Esophagus (tissue), 2 donors: Measurements from ENCODE around the gene SIK3. TPM values are rescaled to one million over a fixed set of nuclear protein-coding genes. Genes with fewer than 3 reads are reported as not detected.

Experiments
- H3K27ac ChIP-seq, 2 donors: one replicate each; pipeline ENCODE4 v1.5.1; 2013; ENCODE audit warnings: low read depth in 2 of 2, mild to moderate bottlenecking in 2 of 2, inconsistent platforms in 1 of 2, low read length in 1 of 2, moderate library complexity in 1 of 2
- H3K27me3 ChIP-seq, 2 donors: one replicate each; pipeline ENCODE4 v1.6.1; 2013; ENCODE audit warnings: low read length in 2 of 2, control low read depth in 1 of 2, mild to moderate bottlenecking in 1 of 2; ENCODE audit not compliant: insufficient read depth in 2 of 2, control insufficient read depth in 1 of 2
- H3K36me3 ChIP-seq, 2 donors: one replicate each; pipeline ENCODE4 v1.6.1; 2013; ENCODE audit warnings: low read length in 1 of 2; ENCODE audit not compliant: control insufficient read depth in 2 of 2, insufficient read depth in 2 of 2
- H3K4me1 ChIP-seq, 2 donors: one replicate each; pipeline ENCODE4 v1.6.1; 2013; ENCODE audit warnings: low read length in 1 of 2; ENCODE audit not compliant: control insufficient read depth in 2 of 2, insufficient read depth in 2 of 2
- H3K4me3 ChIP-seq, 2 donors: one replicate each; pipeline ENCODE4 v1.5.1; 2013; ENCODE audit warnings: low read length in 2 of 2, mild to moderate bottlenecking in 2 of 2, low read depth in 1 of 2, moderate library complexity in 1 of 2
- H3K9me3 ChIP-seq, 2 donors: one replicate each; pipeline ENCODE4 v1.6.1; 2013; ENCODE audit warnings: mild to moderate bottlenecking in 2 of 2, low read depth in 1 of 2, low read length in 1 of 2, moderate library complexity in 1 of 2; ENCODE audit not compliant: control insufficient read depth in 2 of 2, insufficient read depth in 1 of 2
- WGBS, 2 donors: extraction: QIAGEN DNeasy Blood & Tissue Kit; methylation state at CpG; one replicate each; pipeline ENCODE4 v1.1.7; 2013; 5-methylcytosine and 5-hydroxymethylcytosine counted together
- polyA plus RNA-seq, 2 donors: library from polyadenylated mRNA; stranded (reverse); fragments of 200-250 nt; gene quantifications; one replicate each; pipeline ENCODE4 v1.2.3, GENCODE V29; 2013
- donor health status: healthy with polysubstance abuse.
- donor health status: Bipolar disorder and iron deficiency.

SIK3 gene
- polyA plus RNA-seq, 2 donors, result 6.4 to 7.0 TPM

GRCh38 chr11:117070016-117070415 is 28.2 kb downstream of the SIK3 start:
- no peaks in the 10 kb centered on the region for H3K9me3 ChIP-seq
- H3K36me3 ChIP-seq, result no peaks in the 10 kb centered on the region
- no peaks in the 10 kb centered on the region for H3K4me1 ChIP-seq
- H3K4me3 ChIP-seq, result no peak overlapping the region
- no peak overlapping the region for H3K27ac ChIP-seq
- 50 to 89% methylated on average over 1 of the region's 1 CpG for WGBS, 2 donors
- no peaks in the 10 kb centered on the region for H3K27me3 ChIP-seq

DNA sequence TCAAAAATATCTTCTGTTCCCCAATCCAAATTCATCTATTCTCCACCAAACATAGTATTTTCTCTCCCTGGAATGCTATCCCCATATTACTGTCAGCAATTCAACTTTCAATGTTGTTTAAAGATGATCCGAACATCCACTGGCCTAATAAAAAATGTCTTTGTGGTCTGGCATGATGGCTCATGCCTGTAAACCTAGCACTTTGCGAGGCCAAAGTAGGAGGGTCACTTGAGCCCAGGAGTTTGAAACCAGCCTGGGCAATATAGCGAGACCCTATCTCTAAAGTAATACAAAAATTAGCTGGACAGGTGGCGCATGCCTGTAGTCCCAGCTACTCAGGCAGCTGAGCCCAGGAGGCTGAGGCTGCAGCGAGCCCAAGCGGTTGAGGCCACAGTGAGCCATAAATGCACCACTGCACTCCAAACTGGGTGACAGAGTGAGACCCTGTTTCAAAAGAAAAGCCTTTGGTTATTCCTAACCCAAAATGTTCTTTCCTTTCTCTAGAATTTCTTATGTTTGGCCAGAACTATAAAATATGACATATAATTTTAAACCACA is 29.8 kb downstream of the SIK3 start:
- no peaks in the 10 kb centered on the region for H3K4me1 ChIP-seq
- 94 to 96% methylated on average over 6 of the region's 6 CpGs for WGBS, 2 donors

GRCh38 chr11:117066959-117067358 is 31.3 kb downstream of the SIK3 start:
- 90 to 97% methylated on average over 2 of the region's 2 CpGs for WGBS, 2 donors
- Histone ChIP-seq H3K4me1 (no peaks in the 10 kb centered on the region), H3K9me3 (no peaks in the 10 kb centered on the region), H3K27ac (no peak overlapping the region), H3K36me3 (no peaks in the 10 kb centered on the region), H3K27me3 (no peaks in the 10 kb centered on the region), H3K4me3 (no peak overlapping the region)

More for the DNA sequence above, 29.8 kb downstream of the SIK3 start:
- Histone ChIP-seq H3K36me3 (no peaks in the 10 kb centered on the region), H3K9me3 (no peaks in the 10 kb centered on the region), H3K27ac (no peak overlapping the region), H3K4me3 (no peak overlapping the region), H3K27me3 (no peaks in the 10 kb centered on the region)

GRCh38 chr11:117064275-117064674 is 34.0 kb downstream of the SIK3 start:
- WGBS, 2 donors, result 56 to 73% methylated on average over 1 of the region's 1 CpG
- Histone ChIP-seq H3K27ac (no peak overlapping the region), H3K36me3 (no peaks in the 10 kb centered on the region), H3K4me3 (no peak overlapping the region), H3K4me1 (no peaks in the 10 kb centered on the region), H3K9me3 (no peaks in the 10 kb centered on the region), H3K27me3 (no peaks in the 10 kb centered on the region)

DNA sequence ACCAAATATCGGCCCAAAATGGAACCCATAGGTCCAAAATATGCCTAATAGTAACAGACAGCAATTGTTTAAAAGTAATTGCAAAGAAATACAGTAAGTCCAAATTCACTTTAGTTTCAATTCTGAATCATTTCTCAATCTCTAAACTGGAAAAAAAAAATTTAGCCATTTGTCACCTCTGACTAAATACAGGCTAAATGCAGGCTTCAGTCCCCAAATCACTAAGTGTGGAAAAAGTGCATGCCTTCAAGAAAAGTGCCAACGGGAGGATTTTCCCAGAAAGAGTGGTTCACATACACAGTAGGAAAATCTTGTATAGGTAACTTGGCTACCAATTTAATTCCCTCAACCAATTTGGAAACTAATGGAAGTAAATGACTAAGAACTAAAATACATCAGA is 35.7 kb downstream of the SIK3 start:
- Histone ChIP-seq H3K36me3 (no peaks in the 10 kb centered on the region), H3K27me3 (no peaks in the 10 kb centered on the region), H3K27ac (no peak overlapping the region), H3K4me3 (no peak overlapping the region), H3K9me3 (no peaks in the 10 kb centered on the region), H3K4me1 (no peaks in the 10 kb centered on the region)
- WGBS, 2 donors, result 85 to 88% methylated on average over 2 of the region's 2 CpGs

- H3K27ac ChIP-seq, result no peak overlapping the region
- no peaks in the 10 kb centered on the region for H3K9me3 ChIP-seq
- H3K36me3 ChIP-seq, result no peaks in the 10 kb centered on the region
- 96 to 97% methylated on average over 5 of the region's 5 CpGs for WGBS, 2 donors
- H3K4me1 ChIP-seq, result no peaks in the 10 kb centered on the region
- H3K27me3 ChIP-seq, result no peaks in the 10 kb centered on the region
- H3K4me3 ChIP-seq, result no peak overlapping the region
Observed at GRCh38 chr11:117061256-117061655, 37.0 kb downstream of the SIK3 start.

DNA sequence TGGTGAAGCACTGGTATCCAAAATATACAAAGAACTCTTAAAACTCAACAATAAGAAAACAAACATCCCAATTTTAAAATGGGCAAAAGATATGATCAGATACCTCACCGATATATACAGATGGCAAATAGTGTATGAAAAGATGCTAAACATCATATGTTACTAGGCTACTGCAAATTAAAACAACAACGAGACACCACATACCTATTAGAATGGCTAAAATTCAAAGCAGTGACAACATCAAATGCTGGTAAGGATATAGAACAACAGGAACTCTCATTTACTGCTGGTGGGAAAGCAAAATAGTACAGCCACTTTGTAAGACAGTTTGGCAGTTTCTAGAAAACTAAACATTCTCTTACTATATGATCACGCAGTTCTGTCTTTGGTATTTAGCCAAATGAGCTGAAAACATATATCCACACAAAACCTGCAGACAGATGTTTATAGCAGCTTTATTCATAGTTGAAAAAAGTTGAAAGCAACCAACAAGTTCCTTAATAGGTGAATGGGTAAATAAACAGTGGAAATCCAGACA is 38.5 kb downstream of the SIK3 start:
- Histone ChIP-seq H3K27ac (no peak overlapping the region), H3K4me3 (no peak overlapping the region), H3K27me3 (no peaks in the 10 kb centered on the region), H3K36me3 (no peaks in the 10 kb centered on the region), H3K9me3 (no peaks in the 10 kb centered on the region), H3K4me1 (no peaks in the 10 kb centered on the region)
- 72 to 76% methylated on average over 3 of the region's 3 CpGs for WGBS, 2 donors

- H3K9me3 ChIP-seq, result no peaks in the 10 kb centered on the region
- H3K27ac ChIP-seq, result no peak overlapping the region
- 57 to 69% methylated on average over 4 of the region's 4 CpGs for WGBS, 2 donors
- H3K36me3 ChIP-seq, result no peaks in the 10 kb centered on the region
- H3K27me3 ChIP-seq, result no peaks in the 10 kb centered on the region
- H3K4me1 ChIP-seq, result no peaks in the 10 kb centered on the region
- no peak overlapping the region for H3K4me3 ChIP-seq
Observed at GRCh38 chr11:117058761-117059261, 39.4 kb downstream of the SIK3 start.

- no peaks in the 10 kb centered on the region for H3K9me3 ChIP-seq
- no peaks in the 10 kb centered on the region for H3K36me3 ChIP-seq
Observed at GRCh38 chr11:117057727-117058126, 40.5 kb downstream of the SIK3 start.

GRCh38 chr11:117057317-117057716 is 40.9 kb downstream of the SIK3 start:
- H3K27me3 ChIP-seq, result no peaks in the 10 kb centered on the region
- H3K36me3 ChIP-seq, result no peaks in the 10 kb centered on the region
- H3K4me1 ChIP-seq, result no peaks in the 10 kb centered on the region
- no peak overlapping the region for H3K27ac ChIP-seq
- WGBS, 2 donors, result 91 to 94% methylated on average over 5 of the region's 5 CpGs
- H3K4me3 ChIP-seq, result no peak overlapping the region
- no peaks in the 10 kb centered on the region for H3K9me3 ChIP-seq

More at GRCh38 chr11:117057727-117058126, 40.5 kb downstream of the SIK3 start:
- Histone ChIP-seq H3K4me3 (no peak overlapping the region), H3K27me3 (no peaks in the 10 kb centered on the region), H3K27ac (peak overlapping the region in 1 of 2 donors; percentile 21), H3K4me1 (no peaks in the 10 kb centered on the region)
